Osteocyte (in vitro differentiated cells): ENCODE results near the gene TAB3. TPM values are rescaled to one million over a fixed set of nuclear protein-coding genes. Genes with fewer than 3 reads are reported as not detected.

Experiments
- DNase-seq: peaks from one replicate; pipeline ENCODE4 v3.0.0; 2021; ENCODE audit warnings: mixed read lengths; ENCODE audit not compliant: unreplicated experiment; ENCODE audit errors: extremely low spot score
- H3K27ac Mint-ChIP-seq: one replicate; pipeline ENCODE4 v1.8.0; 2021; ENCODE audit warnings: mild to moderate bottlenecking, mixed read lengths; ENCODE audit not compliant: unreplicated experiment
- H3K27me3 Mint-ChIP-seq: one replicate; pipeline ENCODE4 v1.8.0; 2021; ENCODE audit warnings: mixed read lengths; ENCODE audit not compliant: unreplicated experiment
- H3K36me3 Mint-ChIP-seq: one replicate; pipeline ENCODE4 v1.8.0; 2021; ENCODE audit warnings: mixed read lengths; ENCODE audit not compliant: unreplicated experiment
- H3K4me1 Mint-ChIP-seq: one replicate; pipeline ENCODE4 v1.8.0; 2021; ENCODE audit warnings: mixed read lengths; ENCODE audit not compliant: unreplicated experiment
- H3K4me3 Mint-ChIP-seq: one replicate; pipeline ENCODE4 v1.8.0; 2021; ENCODE audit warnings: mild to moderate bottlenecking, moderate library complexity, mixed read lengths; ENCODE audit not compliant: unreplicated experiment
- H3K9me3 Mint-ChIP-seq: one replicate; pipeline ENCODE4 v1.8.0; 2021; ENCODE audit warnings: mixed read lengths; ENCODE audit not compliant: unreplicated experiment
- total RNA-seq: library from RNA; stranded (reverse); gene quantifications from 2 replicates; pipeline ENCODE4 v1.2.1, GENCODE V29; 2021
- TF ChIP-seq, protein P1 (sequence below): fragments of 200-600 bp; sonication (generic); IDR thresholded peaks from 2 replicates; pipeline ENCODE4 v1.5.0; 2021; ENCODE audit warnings: antibody characterized with exemption, mild to moderate bottlenecking, moderate library complexity

TAB3 gene
- total RNA-seq, 1 donor from 2014 or later: 13.3 TPM

DNA sequence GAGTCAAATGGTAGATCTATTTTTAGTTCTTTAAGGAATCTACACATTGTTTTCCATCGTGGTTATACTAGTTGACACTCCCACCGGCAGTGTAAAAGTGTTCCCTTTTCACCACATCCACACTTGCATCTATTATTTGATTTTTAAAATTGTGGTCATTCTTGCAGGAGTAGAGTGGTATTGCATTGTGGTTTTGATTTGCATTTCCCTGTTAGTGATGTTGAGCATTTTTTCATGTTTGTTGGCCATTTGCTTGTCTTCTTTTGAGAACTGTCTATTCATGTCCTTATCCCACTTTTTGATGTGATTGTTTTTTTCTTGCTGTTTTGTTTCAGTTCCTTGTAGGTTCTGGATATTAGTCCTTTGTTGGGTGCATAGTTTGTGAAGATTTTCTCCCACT is 70.0 kb downstream of the TAB3 start:
- H3K36me3 Mint-ChIP-seq: no peaks in the 10 kb centered on the region

DNA sequence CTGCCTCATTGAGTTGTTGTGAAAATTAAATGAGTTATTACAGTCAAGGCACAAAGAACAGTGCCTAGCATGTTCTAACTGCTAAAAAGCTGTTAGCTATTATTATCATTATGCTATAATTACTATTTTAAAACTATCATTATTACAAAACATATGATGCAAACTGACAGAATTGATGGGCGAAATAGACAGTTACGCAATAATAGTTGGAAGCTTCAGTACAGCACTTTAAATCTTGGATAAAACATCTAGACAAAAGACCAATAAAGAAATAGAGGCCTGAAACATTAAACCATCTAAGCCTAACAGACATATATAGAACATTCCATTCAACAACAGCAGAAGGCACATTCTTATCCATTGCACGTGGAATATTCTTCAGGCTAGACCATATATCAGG is 73.0 kb downstream of the TAB3 start:
- no peaks in the 10 kb centered on the region for H3K27me3 Mint-ChIP-seq

More for the DNA sequence above, 70.0 kb downstream of the TAB3 start:
- H3K27me3 Mint-ChIP-seq: no peaks in the 10 kb centered on the region
- no peaks in the 10 kb centered on the region for H3K9me3 Mint-ChIP-seq
- TF ChIP-seq, protein P1, sequence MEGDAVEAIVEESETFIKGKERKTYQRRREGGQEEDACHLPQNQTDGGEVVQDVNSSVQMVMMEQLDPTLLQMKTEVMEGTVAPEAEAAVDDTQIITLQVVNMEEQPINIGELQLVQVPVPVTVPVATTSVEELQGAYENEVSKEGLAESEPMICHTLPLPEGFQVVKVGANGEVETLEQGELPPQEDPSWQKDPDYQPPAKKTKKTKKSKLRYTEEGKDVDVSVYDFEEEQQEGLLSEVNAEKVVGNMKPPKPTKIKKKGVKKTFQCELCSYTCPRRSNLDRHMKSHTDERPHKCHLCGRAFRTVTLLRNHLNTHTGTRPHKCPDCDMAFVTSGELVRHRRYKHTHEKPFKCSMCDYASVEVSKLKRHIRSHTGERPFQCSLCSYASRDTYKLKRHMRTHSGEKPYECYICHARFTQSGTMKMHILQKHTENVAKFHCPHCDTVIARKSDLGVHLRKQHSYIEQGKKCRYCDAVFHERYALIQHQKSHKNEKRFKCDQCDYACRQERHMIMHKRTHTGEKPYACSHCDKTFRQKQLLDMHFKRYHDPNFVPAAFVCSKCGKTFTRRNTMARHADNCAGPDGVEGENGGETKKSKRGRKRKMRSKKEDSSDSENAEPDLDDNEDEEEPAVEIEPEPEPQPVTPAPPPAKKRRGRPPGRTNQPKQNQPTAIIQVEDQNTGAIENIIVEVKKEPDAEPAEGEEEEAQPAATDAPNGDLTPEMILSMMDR: no peak
- no peaks in the 10 kb centered on the region for H3K4me1 Mint-ChIP-seq
- H3K27ac Mint-ChIP-seq: no peak overlapping the region
- H3K4me3 Mint-ChIP-seq: no peak overlapping the region
- DNase-seq: no peak

DNA sequence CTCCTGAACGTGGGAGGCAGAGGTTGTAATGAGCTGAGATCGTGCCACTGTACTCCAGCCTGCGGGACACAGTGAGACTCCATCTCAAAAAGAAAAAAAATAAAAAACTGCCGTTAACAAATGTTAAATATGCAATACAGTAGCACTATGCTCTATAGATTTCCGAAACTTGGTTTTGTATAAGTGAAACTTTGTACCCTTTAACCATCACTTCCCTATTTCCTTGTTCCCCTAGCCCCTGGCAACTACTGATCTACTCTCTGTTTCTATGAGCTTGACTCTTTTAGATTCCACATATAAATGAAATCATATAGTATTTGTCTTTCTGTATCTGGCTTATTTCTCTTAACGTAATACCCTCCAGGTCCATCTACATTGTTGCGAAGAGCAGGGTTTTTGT is 74.1 kb downstream of the TAB3 start:
- TF ChIP-seq, protein P1: no peak
- Mint-ChIP-seq H3K4me3 (no peak overlapping the region), H3K9me3 (no peaks in the 10 kb centered on the region), H3K4me1 (no peaks in the 10 kb centered on the region), H3K27me3 (no peaks in the 10 kb centered on the region), H3K27ac (no peak overlapping the region), H3K36me3 (no peaks in the 10 kb centered on the region)
- no peak for DNase-seq

More for the DNA sequence above, 73.0 kb downstream of the TAB3 start:
- H3K36me3 Mint-ChIP-seq: no peaks in the 10 kb centered on the region
- H3K27ac Mint-ChIP-seq: no peak overlapping the region
- H3K9me3 Mint-ChIP-seq: no peaks in the 10 kb centered on the region
- no peak for DNase-seq
- TF ChIP-seq, protein P1: no peak
- no peaks in the 10 kb centered on the region for H3K4me1 Mint-ChIP-seq
- H3K4me3 Mint-ChIP-seq: no peak overlapping the region

DNA sequence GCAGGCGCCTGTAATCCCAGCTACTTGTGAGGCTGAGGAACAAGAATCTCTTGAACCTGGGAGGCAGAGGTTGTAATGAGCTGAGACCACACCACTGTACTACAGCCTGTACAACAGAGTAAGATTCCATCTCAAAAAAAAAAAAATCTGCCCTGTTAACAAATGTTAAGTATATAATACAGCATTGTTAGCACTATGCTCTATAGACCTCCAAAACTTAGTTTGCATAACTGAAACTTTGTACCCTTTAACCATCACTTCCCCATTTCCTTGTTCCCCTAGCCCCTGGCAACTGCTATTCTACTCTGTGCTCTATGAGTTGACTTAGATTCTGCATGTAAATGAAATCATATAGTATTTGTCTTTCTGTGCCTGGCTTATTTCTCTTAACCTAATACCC is 76.7 kb downstream of the TAB3 start:
- H3K4me3 Mint-ChIP-seq: no peak overlapping the region
- DNase-seq: no peak
- H3K9me3 Mint-ChIP-seq: no peaks in the 10 kb centered on the region
- no peaks in the 10 kb centered on the region for H3K4me1 Mint-ChIP-seq
- H3K27me3 Mint-ChIP-seq: no peaks in the 10 kb centered on the region
- TF ChIP-seq, protein P1: no peak
- H3K36me3 Mint-ChIP-seq: no peaks in the 10 kb centered on the region
- H3K27ac Mint-ChIP-seq: no peak overlapping the region

DNA sequence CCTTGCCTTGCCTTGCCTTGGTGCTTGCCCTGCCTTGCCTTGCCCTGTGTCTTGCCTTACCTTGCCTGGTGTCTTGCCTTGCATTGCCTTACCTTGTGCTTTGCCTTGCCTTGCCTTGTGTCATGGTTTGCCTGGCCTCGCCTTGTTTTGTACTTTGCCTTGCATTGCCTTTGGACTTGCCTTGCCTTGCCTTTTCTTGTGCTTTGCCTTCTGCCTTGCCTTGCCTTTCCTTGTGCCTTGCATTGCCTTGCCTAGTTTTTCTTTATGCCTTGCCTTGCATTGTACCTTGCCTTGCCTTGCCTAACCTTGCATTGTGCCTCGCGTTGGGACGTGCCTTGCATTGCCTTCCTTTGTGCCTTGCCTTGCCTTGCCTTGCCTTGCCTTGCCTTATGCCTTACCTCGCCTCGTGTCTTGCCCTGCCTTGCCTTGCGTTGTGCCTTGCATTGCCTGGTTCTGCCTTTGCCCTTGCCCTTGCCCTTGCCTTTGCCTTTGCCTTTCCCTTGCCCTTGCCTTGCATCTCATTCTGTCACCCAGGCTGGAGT is 82.8 kb downstream of the TAB3 start:
- Mint-ChIP-seq H3K4me3 (no peak overlapping the region), H3K4me1 (no peaks in the 10 kb centered on the region), H3K27ac (no peak overlapping the region)

More for the DNA sequence above, 82.8 kb downstream of the TAB3 start:
- no peak for DNase-seq
- Mint-ChIP-seq H3K36me3 (no peaks in the 10 kb centered on the region), H3K27me3 (no peaks in the 10 kb centered on the region), H3K9me3 (no peaks in the 10 kb centered on the region)
- TF ChIP-seq, protein P1: no peak
